ENCODE measurements around the gene HOXA5.

Gene HOXA5

GRCh38 chr7:27164045-27164366, 20.5 kb upstream of the HOXA5 start:
- in situ Hi-C loops (cut with HindIII; ENCODE audit: low pct_unique_long_range_greater_than_20kb, low sequenced_read_pairs): no loop called here
- TF ChIP-seq JUND (IDR thresholded peaks at IDR 0.05; ENCODE audit: low read depth): no peak

GRCh38 chr7:27163288-27164044, 20.0 kb upstream of the HOXA5 start:
- no peak for TF ChIP-seq JUND (IDR thresholded peaks at IDR 0.05; ENCODE audit: low read depth)
- in situ Hi-C loops (cut with HindIII; ENCODE audit: low pct_unique_long_range_greater_than_20kb, low sequenced_read_pairs): no loop called here
- no peak for DNase-seq (ENCODE audit: low read depth in 1 of 2, low spot score in 1 of 2)

More at GRCh38 chr7:27164045-27164366, 20.5 kb upstream of the HOXA5 start:
- no peak for DNase-seq (ENCODE audit: low read depth in 1 of 2, low spot score in 1 of 2)

DNA sequence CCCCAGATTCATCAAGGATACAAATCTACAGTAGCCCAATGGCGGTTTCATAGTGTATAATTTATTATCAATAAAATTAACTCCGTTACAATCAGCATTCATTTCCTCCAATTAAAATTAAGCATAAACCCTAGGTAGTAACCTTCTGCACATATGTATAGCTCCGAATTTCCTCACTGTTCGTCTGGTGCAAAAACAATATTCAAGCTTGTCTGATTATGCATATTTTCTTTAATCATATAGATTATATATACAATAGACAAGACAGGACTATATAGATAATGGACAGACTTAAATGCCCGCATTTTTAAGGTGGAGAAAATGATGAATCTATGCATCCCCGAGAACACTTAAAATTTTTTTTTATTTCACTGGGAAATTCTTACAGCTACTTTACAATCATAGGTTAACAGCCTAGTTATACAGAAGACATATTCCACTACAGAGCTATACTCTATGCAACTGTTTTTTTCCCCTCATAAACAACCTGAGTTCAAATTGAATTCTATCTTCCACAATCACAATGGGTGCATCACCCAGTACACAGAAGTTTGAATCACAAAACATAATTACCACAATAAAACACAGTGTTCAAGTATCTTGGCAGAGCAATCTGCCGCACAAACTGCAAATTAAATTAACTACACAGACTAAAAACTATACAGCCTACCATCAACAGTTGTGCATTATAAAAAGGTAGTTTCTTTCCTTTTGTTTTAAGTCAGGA, 19.2 kb upstream of the HOXA5 start:
- DNase-seq (ENCODE audit: low read depth in 1 of 2, low spot score in 1 of 2): no peak
- TF ChIP-seq JUND (IDR thresholded peaks at IDR 0.05; ENCODE audit: low read depth): no peak
- in situ Hi-C loops (cut with HindIII; ENCODE audit: low pct_unique_long_range_greater_than_20kb, low sequenced_read_pairs): no loop called here

DNA sequence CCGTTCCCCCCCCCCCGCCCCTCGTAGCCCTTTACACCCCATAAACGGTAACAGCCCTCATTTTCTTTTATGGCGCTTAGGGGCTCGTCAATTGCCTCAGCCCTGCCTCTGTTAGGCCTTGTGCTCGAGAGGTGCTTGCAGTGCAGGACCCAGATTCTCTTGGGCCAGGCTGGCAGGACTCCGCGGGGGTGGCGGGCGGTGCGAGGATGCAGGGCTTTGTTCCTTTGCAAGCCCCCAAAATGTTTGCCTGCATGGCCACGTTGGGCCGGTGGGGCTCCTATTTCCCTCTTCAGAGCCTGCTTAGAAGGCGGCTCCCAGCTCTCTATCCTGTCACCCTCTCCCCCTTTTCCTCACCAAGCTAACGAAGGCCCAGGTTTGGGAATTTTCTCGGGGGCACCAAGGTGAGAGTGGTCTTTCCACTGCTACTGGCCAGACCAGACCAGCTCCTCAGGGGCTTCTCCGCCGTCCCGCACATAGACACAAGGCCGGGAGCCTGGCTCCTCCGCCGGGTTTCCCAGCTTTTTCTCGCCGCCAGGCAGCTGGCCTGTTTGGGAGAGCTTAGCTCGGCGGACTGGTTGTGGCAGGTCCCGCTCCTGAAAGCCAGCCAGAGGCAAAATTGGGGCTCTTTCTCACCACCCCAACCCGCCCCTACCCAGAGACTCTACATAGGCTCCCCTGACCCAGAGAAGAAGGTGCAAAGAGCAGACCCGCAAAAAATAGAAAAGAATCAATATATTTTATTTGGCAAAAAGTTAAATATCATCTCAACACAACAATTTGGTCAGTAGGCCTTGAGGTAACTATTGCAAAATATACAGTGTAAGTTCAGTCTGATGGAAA, 18.5 kb upstream of the HOXA5 start:
- DNase-seq (ENCODE audit: low read depth in 1 of 2, low spot score in 1 of 2): no peak
- in situ Hi-C loops (cut with HindIII; ENCODE audit: low pct_unique_long_range_greater_than_20kb, low sequenced_read_pairs): no loop called here

GRCh38 chr7:27161214-27161720, 17.8 kb upstream of the HOXA5 start:
- no peak for TF ChIP-seq JUND (IDR thresholded peaks at IDR 0.05; ENCODE audit: low read depth)
- DNase-seq (ENCODE audit: low read depth in 1 of 2, low spot score in 1 of 2): no peak
- in situ Hi-C loops (cut with HindIII; ENCODE audit: low pct_unique_long_range_greater_than_20kb, low sequenced_read_pairs): no loop called here

More for the DNA sequence above, 18.5 kb upstream of the HOXA5 start:
- TF ChIP-seq JUND (IDR thresholded peaks at IDR 0.05; ENCODE audit: low read depth): no peak

DNA sequence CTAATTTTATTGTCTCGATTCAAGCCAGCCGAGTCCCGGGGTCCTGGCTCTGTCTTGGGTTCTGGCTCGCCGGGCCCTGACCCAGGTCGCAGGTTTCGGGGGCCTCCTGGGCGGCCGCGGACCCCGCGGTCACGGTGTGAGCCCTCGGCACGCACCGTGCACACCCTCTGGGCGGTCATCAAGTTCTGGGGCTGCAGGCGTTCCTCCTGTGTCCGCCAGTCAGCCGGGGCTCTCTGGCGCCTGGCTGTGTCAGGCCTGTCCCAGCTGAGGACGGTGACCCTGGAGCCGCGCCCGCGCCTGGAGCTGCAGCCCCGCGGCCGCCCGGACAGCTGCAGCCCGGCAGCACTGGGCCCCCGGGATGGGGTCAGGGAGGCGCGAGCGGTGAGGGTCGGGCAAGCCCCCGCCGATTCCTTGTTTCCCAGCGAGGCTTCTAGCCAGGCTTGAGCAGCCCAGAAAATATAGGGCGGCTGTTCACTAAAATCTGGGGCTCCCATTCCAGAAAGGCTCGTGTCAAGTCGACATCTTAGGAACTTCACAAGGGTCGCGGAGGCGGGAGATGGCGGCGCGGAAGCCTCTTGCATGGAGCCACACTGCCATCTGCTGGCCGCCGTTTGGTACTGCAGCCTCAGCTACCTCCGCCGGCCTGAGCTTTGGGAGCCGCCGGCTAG, 17.2 kb upstream of the HOXA5 start:
- no peak for TF ChIP-seq JUND (IDR thresholded peaks at IDR 0.05; ENCODE audit: low read depth)
- in situ Hi-C loops (cut with HindIII; ENCODE audit: low pct_unique_long_range_greater_than_20kb, low sequenced_read_pairs): no loop called here
- peak; percentile 87 to 98 for DNase-seq (ENCODE audit: low read depth in 1 of 2, low spot score in 1 of 2)

- no peak for DNase-seq (ENCODE audit: low read depth in 1 of 2, low spot score in 1 of 2)
- TF ChIP-seq JUND (IDR thresholded peaks at IDR 0.05; ENCODE audit: low read depth): no peak
- in situ Hi-C loops (cut with HindIII; ENCODE audit: low pct_unique_long_range_greater_than_20kb, low sequenced_read_pairs): no loop called here
Measured at GRCh38 chr7:27160145-27160545, 16.7 kb upstream of the HOXA5 start.

DNA sequence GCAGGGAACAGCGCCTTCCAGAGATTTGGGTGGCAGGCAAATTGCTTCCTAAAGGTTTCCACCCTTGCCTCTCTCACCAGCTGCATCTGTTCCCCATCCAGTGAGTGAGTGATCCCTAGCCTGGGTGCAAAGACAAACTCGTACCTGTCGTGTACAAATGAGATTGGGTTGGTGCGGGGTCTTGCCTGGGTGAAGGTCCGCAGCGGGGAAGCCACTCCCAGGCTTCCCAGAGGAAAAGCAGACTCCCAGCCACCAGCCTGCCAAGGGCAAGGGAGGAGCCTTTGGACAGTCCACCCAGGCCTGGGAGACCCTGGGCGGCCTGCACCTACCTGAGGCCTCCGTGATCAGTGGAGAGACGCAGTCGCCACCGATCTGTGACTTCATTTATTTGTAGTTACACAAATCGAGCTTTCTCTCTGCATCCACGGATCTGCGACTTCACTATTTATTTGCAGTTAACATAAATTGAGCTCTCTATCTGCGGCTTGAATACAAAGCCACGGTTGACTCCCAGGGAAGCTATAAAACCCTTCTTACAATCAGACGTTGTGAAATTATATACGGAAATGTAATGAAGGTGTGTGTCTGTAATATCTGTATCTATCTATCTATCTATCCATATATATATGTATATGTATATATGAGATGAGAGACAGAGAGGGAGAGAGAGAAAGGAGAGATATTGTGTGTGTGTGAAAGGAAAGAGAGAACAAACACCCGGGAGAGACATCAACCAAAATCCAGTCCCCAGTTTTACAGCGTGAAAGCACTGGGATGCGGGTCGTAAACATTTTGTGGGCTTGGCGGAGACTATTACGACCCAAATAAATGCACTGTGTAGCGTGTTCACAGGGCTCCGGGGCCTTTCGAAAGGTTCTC, 16.0 kb upstream of the HOXA5 start:
- TF ChIP-seq JUND (IDR thresholded peaks at IDR 0.05; ENCODE audit: low read depth): no peak
- in situ Hi-C loops (cut with HindIII; ENCODE audit: low pct_unique_long_range_greater_than_20kb, low sequenced_read_pairs): no loop called here
- no peak for DNase-seq (ENCODE audit: low read depth in 1 of 2, low spot score in 1 of 2)

DNA sequence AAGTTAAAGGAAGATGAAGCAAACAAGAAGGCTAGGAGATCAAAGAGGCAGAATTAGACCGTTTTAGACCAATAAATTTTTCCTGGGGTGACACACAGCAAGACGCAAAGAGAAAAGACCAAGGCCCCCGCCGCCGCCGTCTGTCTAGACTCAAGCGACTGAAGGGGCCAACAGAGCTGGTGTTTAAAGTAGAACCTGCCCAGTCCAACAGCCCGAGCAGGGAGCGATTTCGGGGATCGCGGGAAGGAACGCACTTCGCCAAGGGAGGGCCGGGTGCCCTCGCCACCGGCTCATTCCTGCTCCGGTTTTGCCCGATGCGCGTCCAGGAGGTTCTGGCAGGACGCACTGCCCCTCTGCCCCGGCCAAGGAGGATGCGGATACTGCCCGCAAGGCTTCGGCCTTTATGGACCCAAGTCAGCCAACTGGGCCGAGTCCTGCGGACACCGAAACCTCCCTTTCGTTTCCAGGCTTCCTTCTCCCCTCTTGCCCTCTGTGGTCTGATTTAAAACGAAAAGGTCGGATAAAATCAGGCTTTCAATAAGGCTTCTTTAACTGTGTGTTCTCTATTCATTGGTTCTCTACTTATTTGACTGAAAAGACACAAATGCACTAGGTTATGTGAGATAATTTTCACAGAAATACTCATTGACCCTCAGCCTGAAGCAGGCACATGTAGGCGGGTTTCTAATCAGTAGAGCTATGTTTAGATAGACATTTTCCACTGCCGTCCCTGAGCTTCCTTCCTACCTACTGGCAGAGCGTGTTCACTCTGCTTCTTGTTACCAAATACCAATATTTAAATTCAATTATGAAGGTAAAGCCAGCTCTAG, 15.2 kb upstream of the HOXA5 start:
- in situ Hi-C loops (cut with HindIII; ENCODE audit: low pct_unique_long_range_greater_than_20kb, low sequenced_read_pairs): no loop called here
- no peak for TF ChIP-seq JUND (IDR thresholded peaks at IDR 0.05; ENCODE audit: low read depth)
- DNase-seq (ENCODE audit: low read depth in 1 of 2, low spot score in 1 of 2): no peak

DNA sequence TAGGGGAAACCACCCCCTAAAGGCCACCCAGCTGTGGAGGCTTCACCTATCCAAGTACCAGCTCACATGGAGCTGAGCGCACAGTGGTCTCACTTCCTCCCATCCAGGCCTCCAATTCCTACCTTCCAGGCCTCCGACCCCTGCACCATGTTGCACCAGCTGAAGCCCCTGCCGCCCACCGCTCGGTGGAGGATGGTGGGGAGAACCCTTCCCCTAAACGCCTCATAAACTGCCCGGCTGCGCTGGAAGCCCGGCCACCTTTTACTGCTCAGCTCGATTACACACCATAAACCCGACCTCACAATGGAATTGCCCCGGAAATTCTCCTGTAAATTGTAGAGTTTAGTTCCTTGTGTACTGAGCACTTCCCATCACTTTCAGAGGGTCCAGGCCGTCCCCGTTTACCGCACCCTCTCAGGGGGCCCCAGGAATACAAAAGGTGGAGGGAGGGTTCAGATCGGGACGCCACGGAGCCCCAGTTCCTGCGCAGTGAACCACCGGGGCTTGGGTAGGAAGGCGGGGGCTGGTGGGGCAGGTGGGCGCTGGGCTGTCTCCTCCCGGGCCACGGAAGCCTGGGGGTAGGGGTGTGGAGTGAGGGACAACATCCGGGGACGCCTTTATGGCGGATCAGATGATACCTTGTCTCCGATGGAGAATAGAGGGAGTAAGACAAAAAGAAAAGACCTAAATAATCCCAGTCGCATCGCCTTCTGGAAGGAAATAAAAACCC, 14.4 kb upstream of the HOXA5 start:
- in situ Hi-C loops (cut with HindIII; ENCODE audit: low pct_unique_long_range_greater_than_20kb, low sequenced_read_pairs): no loop called here
- TF ChIP-seq JUND (IDR thresholded peaks at IDR 0.05; ENCODE audit: low read depth): no peak
- DNase-seq (ENCODE audit: low read depth in 1 of 2, low spot score in 1 of 2): no peak
